HEK293T (cell line): ENCODE measurements around the gene MED31.
"Not testable (repeated sequence)": the region's sequence is repeated elsewhere in the genome, so short reads cannot be mapped to it uniquely, and the experiment has no call there.

Experiments used
- CTCF ChIA-PET: fragments of 350-600 bp; formaldehyde crosslinking; extraction: SDS; loops from one replicate; lab custom pipeline; 2021; ENCODE audit warnings: antibody characterized with exemption, inconsistent platforms; lab: Yijun Ruan, JAX
- POLR2A ChIA-PET: fragments of 350-600 bp; formaldehyde crosslinking; extraction: SDS; loops from one replicate; lab custom pipeline; 2020; ENCODE audit warnings: antibody characterized with exemption, inconsistent platforms; lab: Yijun Ruan, JAX
- DNase-seq: peaks from one replicate; pipeline ENCODE4 v3.0.0; 2012; ENCODE audit warnings: mixed read lengths; ENCODE audit errors: extremely low spot score
- ARNT ChIP-seq: fragments of 450-650 bp; IDR thresholded peaks from 2 replicates; pipeline ENCODE4 v1.6.1; 2017; ENCODE audit warnings: mild to moderate bottlenecking
- BHLHE40 ChIP-seq: fragments of 450-650 bp; IDR thresholded peaks from 2 replicates; pipeline ENCODE4 v1.6.1; 2016; ENCODE audit warnings: mild to moderate bottlenecking, moderate library complexity, borderline replicate concordance
- CTBP1 ChIP-seq: fragments of 450-650 bp; IDR thresholded peaks from 2 replicates; pipeline ENCODE4 v1.6.1; 2016; ENCODE audit warnings: borderline replicate concordance
- ELF4 ChIP-seq: fragments of 450-650 bp; IDR thresholded peaks from 2 replicates; pipeline ENCODE4 v1.6.1; 2017; ENCODE audit warnings: antibody characterized with exemption
- FOXA1 ChIP-seq: fragments of 450-650 bp; IDR thresholded peaks from 2 replicates; pipeline ENCODE4 v1.6.1; 2016; ENCODE audit warnings: mild to moderate bottlenecking
- FOXK2 ChIP-seq: fragments of 450-650 bp; IDR thresholded peaks from 2 replicates; pipeline ENCODE4 v1.6.1; 2016; ENCODE audit warnings: mild to moderate bottlenecking
- FOXM1 ChIP-seq: fragments of 450-650 bp; IDR thresholded peaks from 2 replicates; pipeline ENCODE4 v1.6.1; 2017; ENCODE audit warnings: mild to moderate bottlenecking, borderline replicate concordance
- HDGF ChIP-seq: fragments of 450-650 bp; IDR thresholded peaks from 2 replicates; pipeline ENCODE4 v1.6.1; 2017; ENCODE audit warnings: antibody characterized with exemption, borderline replicate concordance
- L3MBTL2 ChIP-seq: fragments of 450-650 bp; conservative IDR thresholded peaks from 2 replicates; pipeline ENCODE4 v1.6.1; 2016; ENCODE audit warnings: mild to moderate bottlenecking
- LEF1 ChIP-seq: fragments of 450-650 bp; IDR thresholded peaks from 2 replicates; pipeline ENCODE4 v1.6.1; 2017; ENCODE audit warnings: mild to moderate bottlenecking, borderline replicate concordance
- NFRKB ChIP-seq: fragments of 450-650 bp; IDR thresholded peaks from 2 replicates; pipeline ENCODE4 v1.6.1; 2016; ENCODE audit warnings: mild to moderate bottlenecking, moderate library complexity
- SP1 ChIP-seq: fragments of 450-650 bp; IDR thresholded peaks from 2 replicates; pipeline ENCODE4 v1.6.1; 2017
- SUZ12 ChIP-seq: fragments of 450-650 bp; IDR thresholded peaks from 2 replicates; pipeline ENCODE4 v1.6.1; 2016; ENCODE audit warnings: mild to moderate bottlenecking
- TARDBP ChIP-seq: fragments of 450-650 bp; IDR thresholded peaks from 2 replicates; pipeline ENCODE4 v1.6.1; 2016
- ZNF384 ChIP-seq: fragments of 450-650 bp; IDR thresholded peaks from 2 replicates; pipeline ENCODE4 v1.6.1; 2016
- TF ChIP-seq, protein P1 (sequence below): fragments of 450-650 bp; IDR thresholded peaks from 2 replicates; pipeline ENCODE4 v1.6.1; 2016

The MED31 gene

DNA sequence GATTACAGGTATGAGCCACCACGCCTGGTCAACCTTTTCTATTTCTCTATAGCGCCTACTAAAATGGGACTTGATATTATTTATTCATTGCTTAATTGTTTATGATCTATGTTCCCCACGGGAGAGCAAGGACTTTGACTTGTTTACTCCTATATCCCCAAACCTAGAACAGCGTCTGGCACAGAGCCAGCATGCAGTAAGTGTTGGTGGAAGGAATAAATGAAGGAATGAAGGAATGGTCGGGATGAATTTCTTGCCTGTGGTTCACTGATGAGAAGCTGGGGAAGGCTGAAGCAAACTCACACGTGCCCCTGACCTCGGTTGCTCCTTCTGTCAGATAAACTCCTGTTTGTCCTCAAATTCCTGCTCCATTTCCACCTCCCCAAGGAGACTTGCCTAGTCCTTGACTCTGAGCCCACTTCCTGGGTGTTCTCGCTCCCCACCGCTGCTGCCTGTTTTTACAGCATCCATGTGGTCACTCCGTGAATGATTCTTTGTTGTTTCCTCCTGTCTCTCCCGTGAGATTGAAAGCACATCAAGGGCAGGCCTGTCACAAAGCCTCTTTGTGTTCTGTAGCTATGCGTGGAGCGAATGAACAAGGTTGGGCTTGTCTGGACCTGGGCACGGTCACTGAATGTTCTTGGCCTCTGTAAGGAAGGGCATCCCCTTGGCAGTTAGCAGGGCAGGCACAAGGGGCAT is 17.5 kb upstream of the MED31 start:
- TF ChIP-seq SUZ12 (no peak), FOXA1 (no peak), L3MBTL2 (no peak), BHLHE40 (no peak), ARNT (no peak), CTBP1 (no peak), SP1 (no peak), NFRKB (no peak), ELF4 (no peak), FOXK2 (no peak), FOXM1 (no peak), HDGF (no peak), TARDBP (no peak), LEF1 (no peak), ZNF384 (no peak)
- TF ChIP-seq, protein P1, sequence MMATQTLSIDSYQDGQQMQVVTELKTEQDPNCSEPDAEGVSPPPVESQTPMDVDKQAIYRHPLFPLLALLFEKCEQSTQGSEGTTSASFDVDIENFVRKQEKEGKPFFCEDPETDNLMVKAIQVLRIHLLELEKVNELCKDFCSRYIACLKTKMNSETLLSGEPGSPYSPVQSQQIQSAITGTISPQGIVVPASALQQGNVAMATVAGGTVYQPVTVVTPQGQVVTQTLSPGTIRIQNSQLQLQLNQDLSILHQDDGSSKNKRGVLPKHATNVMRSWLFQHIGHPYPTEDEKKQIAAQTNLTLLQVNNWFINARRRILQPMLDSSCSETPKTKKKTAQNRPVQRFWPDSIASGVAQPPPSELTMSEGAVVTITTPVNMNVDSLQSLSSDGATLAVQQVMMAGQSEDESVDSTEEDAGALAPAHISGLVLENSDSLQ: no peak
- DNase-seq: no peak
- CTCF ChIA-PET: no interaction called here
- POLR2A ChIA-PET: no interaction called here

DNA sequence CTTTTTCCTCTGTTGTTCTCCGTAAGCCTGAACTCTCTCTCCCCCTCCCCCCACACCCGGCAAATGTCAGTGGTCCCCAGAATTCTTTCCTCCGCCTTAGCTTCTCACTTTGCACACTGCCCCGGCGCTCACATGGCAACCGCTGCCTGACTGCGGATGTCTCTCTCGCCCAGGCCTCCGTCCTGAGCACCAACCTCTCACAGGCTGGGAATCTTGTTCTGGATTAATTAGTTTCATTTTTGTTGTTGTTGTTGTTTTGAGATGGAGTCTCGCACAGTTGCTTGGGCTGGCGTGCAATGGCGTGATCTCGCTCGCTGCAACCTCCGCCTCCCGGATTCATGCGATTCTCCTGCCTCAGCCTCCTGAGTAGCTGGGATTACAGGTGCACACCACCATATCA is 16.8 kb upstream of the MED31 start:
- DNase-seq: no peak
- ChIA-PET POLR2A (no interaction called here), CTCF (no interaction called here)
- no peak for TF ChIP-seq HDGF
- TF ChIP-seq, protein P1: no peak
- TF ChIP-seq FOXM1: no peak
- no peak for TF ChIP-seq CTBP1
- no peak for TF ChIP-seq SUZ12
- TF ChIP-seq ZNF384: no peak
- TF ChIP-seq TARDBP: no peak

DNA sequence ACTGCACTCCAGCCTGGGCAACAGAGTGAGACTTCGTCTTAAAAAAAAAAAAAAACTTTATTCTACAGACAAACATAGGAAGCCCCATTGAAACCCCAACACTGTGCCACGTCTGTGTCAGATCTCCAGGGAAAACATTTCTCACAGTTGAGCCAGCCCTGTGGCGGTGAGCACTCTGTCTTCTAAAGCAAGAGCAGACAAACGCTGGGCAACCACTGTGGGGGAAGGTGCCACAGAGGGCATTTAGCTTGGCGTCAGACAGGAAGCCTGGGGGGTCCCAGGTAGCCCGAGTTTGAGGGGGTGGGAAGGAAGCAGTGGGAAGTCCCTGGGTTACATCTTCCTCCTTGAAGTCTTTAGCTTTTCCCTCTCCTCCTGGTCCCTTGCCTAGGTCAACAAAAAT is 16.1 kb upstream of the MED31 start:
- ChIA-PET CTCF (interaction anchor here (1.0 to 2.0 kb wide), 2 partner anchors 176 to 511 kb away, joined by 3 to 5 read pairs; no protein-coding TSS in a partner anchor), POLR2A (no interaction called here)
- DNase-seq: no peak
- TF ChIP-seq ARNT (no peak), SP1 (no peak), SUZ12 (no peak), NFRKB (no peak), FOXM1 (no peak), HDGF (no peak), ZNF384 (no peak), FOXK2 (no peak), FOXA1 (no peak), TARDBP (no peak), CTBP1 (no peak), ELF4 (no peak), BHLHE40 (no peak), LEF1 (no peak), L3MBTL2 (no peak)
- TF ChIP-seq, protein P1: no peak

DNA sequence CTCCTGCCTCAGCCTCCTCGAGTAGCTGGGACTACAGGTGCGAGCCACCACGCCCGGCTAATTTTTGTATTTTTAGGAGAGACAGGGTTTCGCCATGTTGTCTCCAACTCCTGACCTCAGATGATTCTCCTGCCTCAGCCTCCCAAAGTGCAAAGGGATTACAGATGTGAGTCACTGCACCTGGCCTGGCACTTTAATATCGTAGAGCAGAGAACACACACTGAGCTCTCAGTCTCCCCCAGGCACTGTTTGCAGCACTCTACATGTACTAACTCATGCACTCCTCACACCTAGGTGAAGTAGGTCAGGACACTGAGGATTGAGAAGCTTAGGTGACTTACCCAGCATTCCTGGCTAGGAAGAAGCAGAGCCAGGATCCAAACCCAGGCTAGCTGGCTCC is 15.2 kb upstream of the MED31 start:
- DNase-seq: no peak
- CTCF ChIA-PET: interaction anchor here (0.6 to 2.0 kb wide), 5 partner anchors 173 to 512 kb away, joined by 3 to 5 read pairs (median 3); no protein-coding TSS in a partner anchor
- TF ChIP-seq ELF4: no peak
- no peak for TF ChIP-seq FOXA1
- POLR2A ChIA-PET: no interaction called here

DNA sequence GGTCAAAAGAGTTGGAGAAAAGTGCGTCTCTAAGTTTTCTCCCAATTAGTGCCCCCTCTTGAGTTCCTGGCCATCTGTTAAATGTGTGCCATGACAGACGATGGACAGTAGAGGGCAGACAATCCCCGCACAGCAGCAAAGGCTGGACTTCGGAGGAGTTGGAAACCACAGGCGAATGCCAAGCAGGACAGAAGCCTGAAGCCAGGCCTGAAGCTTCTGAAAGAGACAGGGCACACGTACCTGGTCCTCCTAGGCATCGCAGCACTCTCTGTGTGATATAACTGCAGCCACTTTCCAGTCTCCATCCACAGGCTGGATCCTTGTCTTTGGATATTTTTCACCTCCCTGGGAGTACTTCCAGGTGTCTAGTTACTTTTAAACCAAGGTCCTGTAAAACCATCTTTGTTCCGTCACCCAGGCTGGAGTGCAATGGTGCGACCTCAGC is 14.7 kb upstream of the MED31 start:
- DNase-seq: peak; percentile 83
- no peak for TF ChIP-seq NFRKB
- POLR2A ChIA-PET: no interaction called here
- CTCF ChIA-PET: interaction anchor here (0.6 to 2.0 kb wide), 5 partner anchors 174 to 512 kb away, joined by 3 to 5 read pairs (median 3); no protein-coding TSS in a partner anchor

DNA sequence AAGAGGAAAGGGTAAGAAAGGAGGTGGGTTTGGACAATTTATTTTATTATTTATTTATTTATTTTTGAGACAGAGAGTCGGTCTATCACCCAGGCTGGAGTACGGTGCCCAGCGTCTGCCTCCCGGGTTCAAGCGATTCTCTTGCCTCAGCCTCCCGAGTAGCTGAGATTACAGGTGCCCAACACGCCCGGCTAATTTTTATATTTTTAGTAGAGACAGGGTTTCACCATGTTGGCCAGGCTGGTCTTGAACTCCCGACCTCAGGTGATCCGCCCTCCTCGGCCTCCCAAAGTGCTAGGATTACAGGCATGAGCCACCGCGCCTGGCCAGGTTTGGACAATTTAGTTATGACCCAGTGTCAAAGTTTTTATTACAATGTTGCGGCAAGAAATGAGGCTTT is 11.8 kb upstream of the MED31 start:
- POLR2A ChIA-PET, DNase-seq, CTCF ChIA-PET: not testable (repeated sequence)

DNA sequence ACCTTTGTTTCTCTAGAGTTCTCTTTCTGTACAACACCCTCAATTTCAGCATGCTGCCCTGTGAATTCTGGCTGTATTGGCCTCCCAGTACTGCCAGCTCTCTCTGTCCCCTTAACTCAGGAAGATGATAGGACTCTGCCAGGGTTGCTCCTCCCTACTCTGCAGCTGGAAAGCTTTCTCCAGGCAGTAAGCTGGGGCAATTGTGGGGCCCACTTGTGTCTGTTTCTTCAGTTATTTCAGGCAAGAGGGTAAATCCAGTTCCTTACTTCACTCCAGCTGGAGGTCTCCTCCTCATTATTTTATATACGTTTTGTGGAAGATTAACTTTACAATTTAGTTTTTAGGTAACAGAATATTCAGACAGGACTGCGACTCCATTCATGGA is 10.1 kb upstream of the MED31 start:
- ChIA-PET POLR2A (interaction anchor here (1.4 kb wide), 1 partner anchor 10 kb away, joined by 6 read pairs; the partner anchor contains the start of genes C17orf100 and MED31), CTCF (no interaction called here)
- TF ChIP-seq HDGF: no peak
- TF ChIP-seq FOXM1: no peak
- no peak for TF ChIP-seq L3MBTL2
- TF ChIP-seq ELF4: no peak
- TF ChIP-seq ARNT: no peak
- TF ChIP-seq LEF1: no peak
- TF ChIP-seq FOXK2: no peak
- no peak for TF ChIP-seq FOXA1
- TF ChIP-seq TARDBP: no peak
- no peak for TF ChIP-seq ZNF384
- TF ChIP-seq BHLHE40: no peak
- TF ChIP-seq SUZ12: no peak
- TF ChIP-seq SP1: no peak
- TF ChIP-seq, protein P1: no peak
- TF ChIP-seq CTBP1: no peak
- TF ChIP-seq NFRKB: no peak
- no peak for DNase-seq
